ENCODE results near the gene SMYD3.

SMYD3 gene

DNA sequence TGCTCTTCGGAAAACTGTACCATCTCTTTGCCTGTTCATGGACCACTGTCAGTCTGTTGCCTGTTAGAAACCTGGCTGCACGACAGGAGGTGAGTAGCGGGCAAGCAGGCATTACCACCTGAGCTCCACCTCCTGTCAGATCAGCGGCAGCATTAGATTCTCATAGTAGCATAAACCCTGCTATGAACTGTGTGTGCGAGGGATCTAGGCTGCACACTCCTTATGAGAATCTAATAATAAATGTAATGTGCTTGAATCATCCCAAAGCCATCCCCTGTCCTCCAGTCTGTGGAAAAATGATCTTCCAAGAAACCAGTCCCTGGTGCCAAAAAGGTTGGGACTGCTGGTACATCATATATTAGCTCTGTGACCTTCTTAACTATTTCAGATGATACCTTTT, 110.0 kb downstream of the SMYD3 start:
- no peaks in the 10 kb centered on the region for H3K27me3 ChIP-seq (ENCODE audit: insufficient read depth, low read depth)
- H3K4me2 ChIP-seq: no peak overlapping the region
- H3K9ac ChIP-seq: no peak overlapping the region
- H3K27ac ChIP-seq: no peak overlapping the region
- no peaks in the 10 kb centered on the region for H3K4me1 ChIP-seq (ENCODE audit: low read depth, poor library complexity, severe bottlenecking)
- H3K79me2 ChIP-seq (ENCODE audit: insufficient read depth, low read depth): no peaks in the 10 kb centered on the region
- no peak overlapping the region for H3K4me3 ChIP-seq (IDR thresholded peaks at IDR 0.05; ENCODE audit: insufficient read depth, low read depth, low read length)
- no peaks in the 10 kb centered on the region for H4K20me1 ChIP-seq (ENCODE audit: insufficient read depth)
- TF ChIP-seq, protein P1, sequence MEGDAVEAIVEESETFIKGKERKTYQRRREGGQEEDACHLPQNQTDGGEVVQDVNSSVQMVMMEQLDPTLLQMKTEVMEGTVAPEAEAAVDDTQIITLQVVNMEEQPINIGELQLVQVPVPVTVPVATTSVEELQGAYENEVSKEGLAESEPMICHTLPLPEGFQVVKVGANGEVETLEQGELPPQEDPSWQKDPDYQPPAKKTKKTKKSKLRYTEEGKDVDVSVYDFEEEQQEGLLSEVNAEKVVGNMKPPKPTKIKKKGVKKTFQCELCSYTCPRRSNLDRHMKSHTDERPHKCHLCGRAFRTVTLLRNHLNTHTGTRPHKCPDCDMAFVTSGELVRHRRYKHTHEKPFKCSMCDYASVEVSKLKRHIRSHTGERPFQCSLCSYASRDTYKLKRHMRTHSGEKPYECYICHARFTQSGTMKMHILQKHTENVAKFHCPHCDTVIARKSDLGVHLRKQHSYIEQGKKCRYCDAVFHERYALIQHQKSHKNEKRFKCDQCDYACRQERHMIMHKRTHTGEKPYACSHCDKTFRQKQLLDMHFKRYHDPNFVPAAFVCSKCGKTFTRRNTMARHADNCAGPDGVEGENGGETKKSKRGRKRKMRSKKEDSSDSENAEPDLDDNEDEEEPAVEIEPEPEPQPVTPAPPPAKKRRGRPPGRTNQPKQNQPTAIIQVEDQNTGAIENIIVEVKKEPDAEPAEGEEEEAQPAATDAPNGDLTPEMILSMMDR (conservative IDR thresholded peaks at IDR 0.05; ENCODE audit: low read depth, low read length): no peak
- no peaks in the 10 kb centered on the region for H3K36me3 ChIP-seq (ENCODE audit: insufficient read depth)
- H2AFZ ChIP-seq (ENCODE audit: low read depth): no peak overlapping the region

DNA sequence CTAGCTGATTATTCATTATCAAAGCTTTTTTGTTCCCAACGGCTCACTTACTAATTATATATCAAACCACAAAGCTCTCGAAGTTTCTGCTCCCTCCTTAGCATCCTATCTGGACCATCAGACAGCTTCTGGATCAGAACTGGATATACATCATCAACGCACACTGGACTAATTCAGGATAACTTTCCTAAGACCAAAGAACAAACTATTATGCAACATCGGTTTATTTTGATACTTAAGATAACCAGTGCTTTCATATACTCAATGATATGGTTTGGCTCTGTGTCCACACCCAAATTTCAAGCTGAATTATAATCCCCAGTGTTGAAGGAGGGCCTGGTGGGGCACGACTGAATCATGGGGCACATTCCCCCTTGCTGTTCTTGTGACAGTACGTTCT, 110.8 kb downstream of the SMYD3 start:
- Histone ChIP-seq H3K36me3 (ENCODE audit: insufficient read depth) (no peaks in the 10 kb centered on the region), H3K4me2 (no peak overlapping the region), H3K4me1 (ENCODE audit: low read depth, poor library complexity, severe bottlenecking) (no peaks in the 10 kb centered on the region), H3K79me2 (ENCODE audit: insufficient read depth, low read depth) (no peaks in the 10 kb centered on the region), H3K9ac (no peak overlapping the region), H3K27me3 (ENCODE audit: insufficient read depth, low read depth) (no peaks in the 10 kb centered on the region), H3K27ac (no peak overlapping the region), H4K20me1 (ENCODE audit: insufficient read depth) (no peaks in the 10 kb centered on the region), H2AFZ (ENCODE audit: low read depth) (no peak overlapping the region), H3K4me3 (IDR thresholded peaks at IDR 0.05; ENCODE audit: insufficient read depth, low read depth, low read length) (no peak overlapping the region)
- TF ChIP-seq, protein P1 (conservative IDR thresholded peaks at IDR 0.05; ENCODE audit: low read depth, low read length): no peak

DNA sequence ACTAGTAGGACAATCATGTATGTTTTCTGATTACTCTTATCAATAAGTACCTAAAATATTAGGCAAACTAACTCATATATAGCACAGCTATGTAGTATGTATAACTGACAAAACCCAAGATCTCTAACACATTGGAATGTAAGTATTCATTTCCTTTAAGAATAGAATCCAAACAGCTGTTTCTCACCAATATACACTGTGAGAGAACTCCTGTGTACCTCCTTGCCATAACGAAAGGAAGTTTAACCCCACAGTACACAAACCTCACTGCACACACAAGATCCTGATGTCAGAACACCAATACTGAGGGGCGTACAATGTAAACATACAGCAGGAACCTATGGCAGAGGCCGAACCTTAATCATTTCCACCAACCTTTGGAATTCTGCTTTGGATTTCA, 113.0 kb downstream of the SMYD3 start:
- Histone ChIP-seq H3K4me2 (no peak overlapping the region), H3K79me2 (ENCODE audit: insufficient read depth, low read depth) (no peaks in the 10 kb centered on the region), H3K36me3 (ENCODE audit: insufficient read depth) (no peaks in the 10 kb centered on the region), H3K27ac (no peak overlapping the region), H3K4me1 (ENCODE audit: low read depth, poor library complexity, severe bottlenecking) (no peaks in the 10 kb centered on the region), H3K9ac (no peak overlapping the region), H4K20me1 (ENCODE audit: insufficient read depth) (no peaks in the 10 kb centered on the region), H3K27me3 (ENCODE audit: insufficient read depth, low read depth) (no peaks in the 10 kb centered on the region), H3K4me3 (IDR thresholded peaks at IDR 0.05; ENCODE audit: insufficient read depth, low read depth, low read length) (no peak overlapping the region), H2AFZ (ENCODE audit: low read depth) (no peak overlapping the region)
- TF ChIP-seq, protein P1 (conservative IDR thresholded peaks at IDR 0.05; ENCODE audit: low read depth, low read length): no peak

DNA sequence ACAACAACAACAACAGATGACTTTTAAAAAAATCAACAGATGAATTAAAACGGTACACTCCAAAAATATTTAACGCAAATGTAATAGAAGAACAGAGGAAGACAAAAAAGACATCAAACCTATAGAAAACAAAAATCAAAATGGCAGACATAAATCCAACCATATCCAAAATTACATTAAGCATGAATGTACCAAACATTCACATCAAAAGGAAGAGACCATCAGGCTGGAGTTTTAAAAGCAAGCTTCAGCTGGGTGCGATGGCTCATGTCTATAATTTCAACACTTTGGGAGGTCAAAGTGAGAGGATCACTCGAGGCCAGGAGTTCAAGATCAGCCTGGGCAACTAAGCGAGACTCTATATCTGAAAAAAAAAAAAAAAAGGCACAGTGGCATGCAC, 116.2 kb downstream of the SMYD3 start:
- H3K27ac ChIP-seq: no peak overlapping the region
- no peaks in the 10 kb centered on the region for H4K20me1 ChIP-seq (ENCODE audit: insufficient read depth)
- H3K36me3 ChIP-seq (ENCODE audit: insufficient read depth): no peaks in the 10 kb centered on the region
- no peaks in the 10 kb centered on the region for H3K4me1 ChIP-seq (ENCODE audit: low read depth, poor library complexity, severe bottlenecking)
- no peak overlapping the region for H3K4me3 ChIP-seq (IDR thresholded peaks at IDR 0.05; ENCODE audit: insufficient read depth, low read depth, low read length)
- H3K9ac ChIP-seq: no peak overlapping the region
- H2AFZ ChIP-seq (ENCODE audit: low read depth): no peak overlapping the region
- no peaks in the 10 kb centered on the region for H3K27me3 ChIP-seq (ENCODE audit: insufficient read depth, low read depth)
- no peaks in the 10 kb centered on the region for H3K79me2 ChIP-seq (ENCODE audit: insufficient read depth, low read depth)
- H3K4me2 ChIP-seq: no peak overlapping the region
- TF ChIP-seq, protein P1 (conservative IDR thresholded peaks at IDR 0.05; ENCODE audit: low read depth, low read length): no peak

DNA sequence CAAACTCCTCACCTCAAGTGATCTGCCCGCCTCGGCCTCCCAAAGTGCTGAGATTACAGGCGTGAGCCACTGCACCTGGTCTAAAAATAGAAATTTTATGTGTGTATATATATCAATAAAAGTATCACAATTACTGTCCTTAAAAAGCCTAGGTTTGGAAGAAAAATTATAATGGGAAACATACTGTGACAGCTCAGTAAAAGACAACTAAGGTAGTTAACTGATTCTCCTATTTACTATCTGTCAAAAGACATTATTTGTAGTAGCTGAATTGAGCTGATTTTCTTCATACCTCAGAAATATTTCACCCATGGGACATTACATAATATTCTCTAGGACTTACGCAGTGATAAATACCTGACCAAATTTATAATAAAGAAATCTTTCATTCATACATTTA, 122.5 kb downstream of the SMYD3 start:
- Histone ChIP-seq H3K79me2 (ENCODE audit: insufficient read depth, low read depth) (no peaks in the 10 kb centered on the region), H3K4me2 (no peak overlapping the region), H3K27ac (no peak overlapping the region), H3K4me3 (IDR thresholded peaks at IDR 0.05; ENCODE audit: insufficient read depth, low read depth, low read length) (no peak overlapping the region), H3K9ac (no peak overlapping the region), H4K20me1 (ENCODE audit: insufficient read depth) (no peaks in the 10 kb centered on the region), H3K36me3 (ENCODE audit: insufficient read depth) (no peaks in the 10 kb centered on the region), H3K27me3 (ENCODE audit: insufficient read depth, low read depth) (no peaks in the 10 kb centered on the region), H3K4me1 (ENCODE audit: low read depth, poor library complexity, severe bottlenecking) (no peaks in the 10 kb centered on the region), H2AFZ (ENCODE audit: low read depth) (no peak overlapping the region)
- TF ChIP-seq, protein P1 (conservative IDR thresholded peaks at IDR 0.05; ENCODE audit: low read depth, low read length): no peak
